ENCODE results near the gene ATL1.

The ATL1 gene

DNA sequence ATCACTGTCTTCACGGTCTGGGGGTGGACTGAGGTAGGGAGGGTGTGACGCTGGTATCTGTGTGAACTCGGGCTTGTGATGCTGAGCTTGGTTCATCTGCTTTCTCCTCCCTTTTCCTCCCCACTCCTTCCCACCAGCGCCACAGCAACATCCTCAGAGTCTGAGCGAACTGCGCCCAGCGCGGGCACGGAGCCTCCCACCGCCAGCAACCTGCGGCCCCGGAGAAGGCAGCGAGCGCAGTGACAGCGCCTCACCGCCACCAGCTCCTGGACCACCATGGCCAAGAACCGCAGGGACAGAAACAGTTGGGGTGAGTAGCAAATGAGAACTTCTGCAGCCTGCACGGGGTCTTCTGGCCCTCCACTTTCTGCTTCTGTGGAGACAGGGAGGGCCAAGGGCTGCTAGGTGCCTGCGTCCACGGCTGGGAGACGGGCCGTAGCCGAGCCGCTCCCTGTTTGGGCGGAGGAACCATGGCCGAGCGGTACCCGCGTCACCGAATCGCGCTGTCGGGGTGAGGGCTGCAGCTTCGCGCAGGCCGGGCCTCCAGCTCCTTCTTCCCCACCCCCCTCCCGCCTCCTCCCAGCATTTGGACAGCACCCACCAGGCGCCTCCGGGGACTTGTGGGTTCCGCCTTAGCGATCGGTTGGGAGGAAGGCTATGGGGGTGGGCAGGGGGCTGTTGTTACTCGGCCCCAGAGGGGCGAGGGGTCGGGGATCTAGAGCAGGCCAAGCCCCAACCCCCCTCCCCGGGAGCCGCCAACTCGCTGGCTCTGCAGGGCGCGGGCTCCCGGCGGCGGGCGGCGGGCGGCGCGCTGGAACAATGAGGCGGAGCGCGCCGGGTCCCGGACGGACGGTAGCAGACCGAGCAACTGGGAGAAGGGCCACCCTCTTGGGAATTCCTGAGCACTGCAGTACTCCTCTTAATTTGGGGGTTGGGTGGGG, at the start of gene ATL1:
TSS of gene ATL1 (plus strand) at position 156 of the 941 bp plus-strand sequence. CDS start at position 277, 121 bp downstream.
- DNase-seq (ENCODE audit: low read depth) = peak; percentile 41
- H3K4me3 ChIP-seq (ENCODE audit: low read depth, low read length) = peak within 1 kb of the TSS; percentile 44
- TF ChIP-seq, protein P1, sequence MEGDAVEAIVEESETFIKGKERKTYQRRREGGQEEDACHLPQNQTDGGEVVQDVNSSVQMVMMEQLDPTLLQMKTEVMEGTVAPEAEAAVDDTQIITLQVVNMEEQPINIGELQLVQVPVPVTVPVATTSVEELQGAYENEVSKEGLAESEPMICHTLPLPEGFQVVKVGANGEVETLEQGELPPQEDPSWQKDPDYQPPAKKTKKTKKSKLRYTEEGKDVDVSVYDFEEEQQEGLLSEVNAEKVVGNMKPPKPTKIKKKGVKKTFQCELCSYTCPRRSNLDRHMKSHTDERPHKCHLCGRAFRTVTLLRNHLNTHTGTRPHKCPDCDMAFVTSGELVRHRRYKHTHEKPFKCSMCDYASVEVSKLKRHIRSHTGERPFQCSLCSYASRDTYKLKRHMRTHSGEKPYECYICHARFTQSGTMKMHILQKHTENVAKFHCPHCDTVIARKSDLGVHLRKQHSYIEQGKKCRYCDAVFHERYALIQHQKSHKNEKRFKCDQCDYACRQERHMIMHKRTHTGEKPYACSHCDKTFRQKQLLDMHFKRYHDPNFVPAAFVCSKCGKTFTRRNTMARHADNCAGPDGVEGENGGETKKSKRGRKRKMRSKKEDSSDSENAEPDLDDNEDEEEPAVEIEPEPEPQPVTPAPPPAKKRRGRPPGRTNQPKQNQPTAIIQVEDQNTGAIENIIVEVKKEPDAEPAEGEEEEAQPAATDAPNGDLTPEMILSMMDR (IDR thresholded peaks at IDR 0.05; ENCODE audit: insufficient read depth, low read depth, low read length, missing control alignments) = no peak

DNA sequence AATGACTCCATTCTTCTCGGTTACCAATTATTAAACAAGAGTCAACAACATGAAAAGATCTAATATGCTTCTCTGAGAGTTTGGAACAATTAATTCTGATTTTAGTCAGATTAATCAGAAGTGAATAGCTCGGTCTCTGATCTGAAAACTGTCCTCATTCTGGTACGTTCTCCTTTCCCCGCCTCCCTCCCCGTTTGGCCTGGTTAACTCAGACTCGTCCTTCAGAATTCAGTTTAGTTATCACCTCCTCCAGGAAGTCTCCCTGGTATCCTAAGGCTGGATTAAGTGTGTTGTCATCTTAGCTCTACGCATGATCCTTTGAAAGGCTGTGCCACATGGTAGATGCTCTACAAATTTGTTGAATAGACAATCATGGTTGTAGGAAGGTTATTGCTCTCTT, 49.8 kb upstream of the ATL1 start:
- DNase-seq (ENCODE audit: low read depth) = no peak
- H3K4me3 ChIP-seq (ENCODE audit: low read depth, low read length) = no peak overlapping the region

DNA sequence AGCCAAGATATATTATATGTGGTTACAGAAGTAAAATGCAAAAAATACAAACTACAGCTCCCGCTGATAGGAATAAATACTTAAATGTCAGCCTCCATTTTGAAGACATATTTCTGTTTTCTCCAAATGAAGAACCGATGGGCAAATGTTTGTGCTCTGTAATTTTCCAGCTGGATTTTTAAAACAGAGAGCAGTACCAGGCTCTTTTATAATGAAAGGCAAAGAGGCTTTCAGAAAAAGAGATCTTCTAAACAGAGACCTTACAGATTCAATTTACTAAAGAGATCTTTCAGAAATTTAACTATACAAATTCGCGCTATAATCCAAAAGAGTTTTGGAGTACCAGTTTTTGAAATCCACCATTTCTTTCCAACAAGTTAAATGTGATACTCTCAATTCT, 47.5 kb upstream of the ATL1 start:
- TF ChIP-seq, protein P1 (IDR thresholded peaks at IDR 0.05; ENCODE audit: insufficient read depth, low read depth, low read length, missing control alignments) = no peak
- DNase-seq (ENCODE audit: low read depth) = no peak
- no peak overlapping the region for H3K4me3 ChIP-seq (ENCODE audit: low read depth, low read length)

More for the DNA sequence above, 49.8 kb upstream of the ATL1 start:
- TF ChIP-seq, protein P1 (IDR thresholded peaks at IDR 0.05; ENCODE audit: insufficient read depth, low read depth, low read length, missing control alignments) = no peak

DNA sequence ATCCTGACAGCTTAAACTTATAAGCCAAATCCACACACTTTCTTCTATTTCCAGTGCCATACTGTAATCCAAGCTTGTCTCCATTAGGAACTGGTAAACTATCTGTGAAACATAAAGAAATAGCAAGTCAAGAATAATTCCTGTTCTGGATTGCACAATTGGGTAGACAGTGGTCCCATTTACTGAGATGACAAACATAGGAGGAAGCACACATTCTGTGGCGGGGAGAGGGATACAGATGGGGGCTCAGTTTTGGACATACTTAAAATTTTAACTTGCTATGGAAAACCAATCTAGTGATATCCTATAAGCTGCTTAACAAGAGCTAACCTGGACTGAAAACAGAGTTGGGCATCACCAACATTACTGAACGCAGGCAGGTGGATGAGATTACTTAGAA, 43.9 kb upstream of the ATL1 start:
- TF ChIP-seq, protein P1 (IDR thresholded peaks at IDR 0.05; ENCODE audit: insufficient read depth, low read depth, low read length, missing control alignments) = no peak
- DNase-seq (ENCODE audit: low read depth) = no peak
- H3K4me3 ChIP-seq (ENCODE audit: low read depth, low read length) = no peak overlapping the region

DNA sequence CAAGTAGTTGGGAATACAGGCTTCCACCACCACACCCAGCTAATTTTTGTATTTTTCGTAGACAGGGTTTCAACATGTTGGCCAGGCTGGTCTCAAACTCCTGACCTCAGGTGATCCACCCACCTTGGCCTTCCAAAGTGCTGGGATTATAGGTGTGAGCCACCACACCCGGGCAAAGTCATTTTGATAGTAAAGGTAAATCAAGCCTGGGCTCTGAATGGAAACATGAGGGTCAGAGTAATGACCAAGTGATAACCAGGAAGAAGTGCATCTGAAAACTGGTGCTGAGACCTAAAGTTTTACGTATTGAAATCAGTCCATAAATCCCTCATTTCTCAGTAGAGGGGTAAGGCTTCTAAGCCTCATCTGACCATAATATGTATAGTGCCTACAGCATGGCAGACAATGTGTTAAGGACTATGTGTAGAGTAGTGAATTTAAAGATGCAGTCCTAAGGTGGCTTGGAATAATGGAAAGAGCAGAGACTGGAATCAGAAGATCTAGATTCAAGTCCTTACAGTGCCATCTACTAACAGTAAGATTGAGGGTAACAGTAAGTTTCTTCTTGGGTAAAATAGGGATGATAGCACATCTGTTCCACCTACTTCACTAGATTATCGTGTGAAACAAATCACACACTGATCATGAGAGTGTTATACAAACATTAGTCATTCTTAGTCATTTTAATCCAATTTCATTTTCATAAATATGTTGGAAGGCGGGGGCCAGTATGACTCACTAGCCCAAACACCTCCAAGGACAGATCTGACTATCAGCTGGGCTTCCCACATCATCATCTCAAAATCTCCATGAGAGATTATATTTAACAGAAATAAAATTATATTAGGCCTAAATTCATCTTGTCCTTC, 38.8 kb upstream of the ATL1 start:
- peak; percentile 81 for DNase-seq (ENCODE audit: low read depth)
- H3K4me3 ChIP-seq (ENCODE audit: low read depth, low read length) = peak overlapping the region; percentile 43; the same call in 1 of the 2 replicates
- TF ChIP-seq, protein P1 (IDR thresholded peaks at IDR 0.05; ENCODE audit: insufficient read depth, low read depth, low read length, missing control alignments) = no peak

DNA sequence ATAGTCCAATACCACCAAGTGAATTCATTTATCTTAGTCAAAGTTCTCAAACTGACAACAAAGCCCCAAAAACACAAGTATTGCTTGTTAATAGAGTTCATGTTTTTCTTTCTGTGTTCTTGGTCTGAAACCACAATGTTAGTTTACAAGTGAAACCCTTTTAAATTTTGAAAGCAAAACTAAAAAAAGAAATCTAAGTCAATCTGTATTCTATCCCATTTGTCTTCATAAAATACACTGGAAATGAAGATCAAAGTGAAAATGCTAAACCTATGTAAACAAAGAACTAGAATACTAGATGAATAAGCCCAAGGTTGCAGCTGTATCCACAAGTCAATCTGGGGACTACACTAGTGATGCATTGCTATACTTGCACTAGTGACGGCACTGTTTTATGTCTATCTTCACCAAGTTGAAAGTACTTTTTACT, 38.0 kb upstream of the ATL1 start:
- peak overlapping the region; percentile 43 for H3K4me3 ChIP-seq (ENCODE audit: low read depth, low read length)
- TF ChIP-seq, protein P1 (IDR thresholded peaks at IDR 0.05; ENCODE audit: insufficient read depth, low read depth, low read length, missing control alignments) = no peak
- DNase-seq (ENCODE audit: low read depth) = peak; percentile 69

Data from GM12865 (cell line).